ENCODE data around the gene POLDIP2. TPM values are rescaled to one million over a fixed set of nuclear protein-coding genes. Genes with fewer than 3 reads are reported as not detected.

POLDIP2 gene
- total and polyA plus RNA-seq, 2 of the 13 experiments (the other 11 are each of a cell fraction or from before 2014, with no cell fraction given) = 85.9 to 114 TPM

- TF ChIP-seq TGIF2 (CRISPR knock-in tag; IDR thresholded peaks at IDR 0.05) = peak; percentile 69; the same call in 1 of the 2 replicates
- TF ChIP-seq MED8 (CRISPR knock-in tag; IDR thresholded peaks at IDR 0.05; ENCODE audit: insufficient replicate concordance) = no peak
- 0 out of 2 replicates have a peak, but pooled peaks have one; percentile 58 for TF ChIP-seq ZNF614 (CRISPR knock-in tag; IDR thresholded peaks at IDR 0.05; ENCODE audit: borderline replicate concordance)
- TF ChIP-seq PITX1 (CRISPR knock-in tag; IDR thresholded peaks at IDR 0.05) = 0 out of 2 replicates have a peak, but pooled peaks have one; percentile 13
- TF ChIP-seq SMYD3 (CRISPR knock-in tag; IDR thresholded peaks at IDR 0.05) = no peak
- TF ChIP-seq PLSCR1 (CRISPR knock-in tag; IDR thresholded peaks at IDR 0.05; ENCODE audit: borderline replicate concordance) = no peak
- TF ChIP-seq HOMEZ (CRISPR knock-in tag; IDR thresholded peaks at IDR 0.05; ENCODE audit: low read depth) = no peak
- peak; percentile 89; the same call in 1 of the 2 replicates for TF ChIP-seq FOXJ3 (CRISPR knock-in tag; IDR thresholded peaks at IDR 0.05; ENCODE audit: borderline replicate concordance)
- no peak; the same call in 1 of the 2 replicates for TF ChIP-seq SSRP1 (CRISPR knock-in tag; IDR thresholded peaks at IDR 0.05)
- no peak for TF ChIP-seq ZNF230 (CRISPR knock-in tag; IDR thresholded peaks at IDR 0.05)
- TF ChIP-seq E2F5 (CRISPR knock-in tag; conservative IDR thresholded peaks at IDR 0.05) = no peak
- no peak for TF ChIP-seq ZNF660 (CRISPR knock-in tag; IDR thresholded peaks at IDR 0.05; ENCODE audit: borderline replicate concordance, low read depth)
- no peak for TF ChIP-seq POLR2AphosphoS2 (IDR thresholded peaks at IDR 0.05; ENCODE audit: low read depth, low read length)
- 0 out of 2 replicates have a peak, but pooled peaks have one; percentile 9 for TF ChIP-seq ZFP91 (CRISPR knock-in tag; IDR thresholded peaks at IDR 0.05; ENCODE audit: borderline replicate concordance)
- no peak for TF ChIP-seq RARG (CRISPR knock-in tag; IDR thresholded peaks at IDR 0.05; ENCODE audit: low read depth)
- peak; percentile 88; the same call in 1 of the 2 replicates for TF ChIP-seq FOXK1 (CRISPR knock-in tag; IDR thresholded peaks at IDR 0.05; ENCODE audit: borderline replicate concordance, low read depth)
- TF ChIP-seq FOXA1 (IDR thresholded peaks at IDR 0.05) = no peak
- TF ChIP-seq FOXA1 (CRISPR knock-in tag; IDR thresholded peaks at IDR 0.05) = peak; percentile 77
- TF ChIP-seq TOE1 (CRISPR knock-in tag; IDR thresholded peaks at IDR 0.05) = peak; percentile 46; the same call in 1 of the 2 replicates
- peak; percentile 62; the same call in 1 of the 2 replicates for TF ChIP-seq HOXA3 (CRISPR knock-in tag; IDR thresholded peaks at IDR 0.05)
- TF ChIP-seq SKIL (CRISPR knock-in tag; IDR thresholded peaks at IDR 0.05; ENCODE audit: borderline replicate concordance) = 0 out of 2 replicates have a peak, but pooled peaks have one; percentile 15
- TF ChIP-seq NFKB2 (CRISPR knock-in tag; IDR thresholded peaks at IDR 0.05; ENCODE audit: borderline replicate concordance) = no peak
These were observed 10.5 kb downstream of the POLDIP2 start (continued) for GRCh38 chr17:28346746-28347246.
